ENCODE results near the gene BCAR1.

The BCAR1 gene

DNA sequence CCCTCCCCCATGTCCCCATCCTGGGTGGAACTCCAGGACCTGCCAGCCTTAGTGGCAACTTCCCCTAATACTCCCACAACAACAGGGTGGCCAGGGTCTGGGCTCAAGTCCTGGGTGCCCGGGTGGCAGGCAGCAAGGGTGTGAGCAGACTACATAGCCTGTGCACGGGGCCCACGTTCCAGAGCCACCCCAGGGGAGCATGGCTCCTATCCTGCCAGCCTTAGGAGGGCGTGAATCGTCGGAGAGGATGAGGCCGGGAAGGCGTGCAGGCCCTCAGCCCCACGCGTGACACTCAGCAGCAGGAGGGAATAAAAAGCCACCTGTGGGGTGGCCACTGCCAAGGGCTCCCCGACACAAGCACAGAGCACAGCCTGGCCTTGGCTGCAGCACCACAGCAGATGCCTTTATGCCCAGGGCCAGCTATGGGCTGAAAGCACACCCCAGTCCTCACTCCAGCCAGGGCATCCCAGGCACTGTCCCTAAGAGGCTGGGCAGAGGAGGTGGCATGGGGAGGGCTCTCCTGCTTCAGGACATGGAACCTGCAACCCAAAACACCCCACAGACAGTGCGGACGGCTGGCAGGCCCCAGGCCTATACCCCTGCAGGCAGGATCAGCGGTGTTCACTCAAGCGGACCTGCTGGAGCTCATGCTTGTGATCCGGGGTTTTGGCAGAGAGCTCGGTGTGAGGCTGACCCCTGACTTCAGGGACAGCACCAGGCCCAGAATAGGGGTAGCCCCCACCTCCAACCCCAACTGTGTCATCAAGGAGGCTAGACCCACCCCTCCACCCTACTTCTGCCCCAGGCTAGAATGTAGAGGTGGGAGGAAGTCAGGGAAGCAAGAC lies 2.7 kb downstream of the BCAR1 start:
- no peak overlapping the region for H3K4me3 ChIP-seq (ENCODE audit: low read depth, low read length)
- TF ChIP-seq, protein P1, sequence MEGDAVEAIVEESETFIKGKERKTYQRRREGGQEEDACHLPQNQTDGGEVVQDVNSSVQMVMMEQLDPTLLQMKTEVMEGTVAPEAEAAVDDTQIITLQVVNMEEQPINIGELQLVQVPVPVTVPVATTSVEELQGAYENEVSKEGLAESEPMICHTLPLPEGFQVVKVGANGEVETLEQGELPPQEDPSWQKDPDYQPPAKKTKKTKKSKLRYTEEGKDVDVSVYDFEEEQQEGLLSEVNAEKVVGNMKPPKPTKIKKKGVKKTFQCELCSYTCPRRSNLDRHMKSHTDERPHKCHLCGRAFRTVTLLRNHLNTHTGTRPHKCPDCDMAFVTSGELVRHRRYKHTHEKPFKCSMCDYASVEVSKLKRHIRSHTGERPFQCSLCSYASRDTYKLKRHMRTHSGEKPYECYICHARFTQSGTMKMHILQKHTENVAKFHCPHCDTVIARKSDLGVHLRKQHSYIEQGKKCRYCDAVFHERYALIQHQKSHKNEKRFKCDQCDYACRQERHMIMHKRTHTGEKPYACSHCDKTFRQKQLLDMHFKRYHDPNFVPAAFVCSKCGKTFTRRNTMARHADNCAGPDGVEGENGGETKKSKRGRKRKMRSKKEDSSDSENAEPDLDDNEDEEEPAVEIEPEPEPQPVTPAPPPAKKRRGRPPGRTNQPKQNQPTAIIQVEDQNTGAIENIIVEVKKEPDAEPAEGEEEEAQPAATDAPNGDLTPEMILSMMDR (IDR thresholded peaks at IDR 0.05; ENCODE audit: low read depth, low read length, missing control alignments), result no peak
- in situ Hi-C loops (cut with HindIII; ENCODE audit: low sequenced_read_pairs), result loop anchor here (25.0 kb wide), 1 partner anchor 139 kb away; no protein-coding TSS in a partner anchor
- no peak for DNase-seq (ENCODE audit: low read depth)

DNA sequence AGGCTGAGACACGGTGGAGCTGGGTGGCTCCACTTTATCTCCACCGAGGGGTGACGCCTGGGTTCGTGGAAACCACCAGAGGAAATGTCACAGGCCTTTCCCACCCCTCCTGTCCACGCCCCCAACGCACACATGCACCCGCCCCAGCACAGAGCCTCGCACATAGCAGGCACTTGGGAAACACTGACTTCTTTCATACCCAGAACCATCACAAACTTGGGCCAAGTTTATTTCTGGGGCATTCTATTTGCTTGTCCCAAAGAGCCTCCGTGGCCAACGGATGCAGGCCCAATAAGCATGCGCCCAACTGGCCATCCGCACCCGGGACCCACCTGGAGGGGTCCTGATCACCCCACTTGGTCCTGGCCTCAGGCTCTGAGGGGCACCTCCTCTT lies 3.3 kb downstream of the BCAR1 start:
- TF ChIP-seq, protein P1 (IDR thresholded peaks at IDR 0.05; ENCODE audit: low read depth, low read length, missing control alignments), result no peak
- no peak for DNase-seq (ENCODE audit: low read depth)
- in situ Hi-C loops (cut with HindIII; ENCODE audit: low sequenced_read_pairs), result loop anchor here (25.0 kb wide), 1 partner anchor 139 kb away; no protein-coding TSS in a partner anchor
- H3K4me3 ChIP-seq (ENCODE audit: low read depth, low read length), result no peak overlapping the region

GRCh38 chr16:75247249-75247648 lies 4.2 kb downstream of the BCAR1 start:
- H3K4me3 ChIP-seq (ENCODE audit: low read depth, low read length), result no peak overlapping the region
- no peak for DNase-seq (ENCODE audit: low read depth)
- in situ Hi-C loops (cut with HindIII; ENCODE audit: low sequenced_read_pairs), result loop anchor here (25.0 kb wide), 1 partner anchor 140 kb away; no protein-coding TSS in a partner anchor
- TF ChIP-seq, protein P1 (IDR thresholded peaks at IDR 0.05; ENCODE audit: low read depth, low read length, missing control alignments), result no peak

GRCh38 chr16:75246504-75247205 lies 4.8 kb downstream of the BCAR1 start:
- TF ChIP-seq, protein P1 (IDR thresholded peaks at IDR 0.05; ENCODE audit: low read depth, low read length, missing control alignments), result no peak
- no peak overlapping the region for H3K4me3 ChIP-seq (ENCODE audit: low read depth, low read length)
- no peak for DNase-seq (ENCODE audit: low read depth)
- in situ Hi-C loops (cut with HindIII; ENCODE audit: low sequenced_read_pairs), result loop anchor here (25.0 kb wide), 1 partner anchor 141 kb away; no protein-coding TSS in a partner anchor

- no peak overlapping the region for H3K4me3 ChIP-seq (ENCODE audit: low read depth, low read length)
- DNase-seq (ENCODE audit: low read depth), result peak; percentile 93
- TF ChIP-seq, protein P1 (IDR thresholded peaks at IDR 0.05; ENCODE audit: low read depth, low read length, missing control alignments), result no peak
- in situ Hi-C loops (cut with HindIII; ENCODE audit: low sequenced_read_pairs), result loop anchor here (25.0 kb wide), 1 partner anchor 142 kb away; no protein-coding TSS in a partner anchor
Observed at GRCh38 chr16:75244844-75245758, 6.3 kb downstream of the BCAR1 start.
